Measurements from ENCODE around the gene DNASE2.

The DNASE2 gene

GRCh38 chr19:12888006-12888603, 6.9 kb upstream of the DNASE2 start:
- POLR2A ChIA-PET: no interaction called here
- no peak for DNase-seq (ENCODE audit: extremely low spot score)
- CTCF ChIA-PET: interaction anchor here (0.6 to 2.1 kb wide), 7 partner anchors 11 to 206 kb away, joined by 3 to 14 read pairs (median 4); no protein-coding TSS in a partner anchor

DNA sequence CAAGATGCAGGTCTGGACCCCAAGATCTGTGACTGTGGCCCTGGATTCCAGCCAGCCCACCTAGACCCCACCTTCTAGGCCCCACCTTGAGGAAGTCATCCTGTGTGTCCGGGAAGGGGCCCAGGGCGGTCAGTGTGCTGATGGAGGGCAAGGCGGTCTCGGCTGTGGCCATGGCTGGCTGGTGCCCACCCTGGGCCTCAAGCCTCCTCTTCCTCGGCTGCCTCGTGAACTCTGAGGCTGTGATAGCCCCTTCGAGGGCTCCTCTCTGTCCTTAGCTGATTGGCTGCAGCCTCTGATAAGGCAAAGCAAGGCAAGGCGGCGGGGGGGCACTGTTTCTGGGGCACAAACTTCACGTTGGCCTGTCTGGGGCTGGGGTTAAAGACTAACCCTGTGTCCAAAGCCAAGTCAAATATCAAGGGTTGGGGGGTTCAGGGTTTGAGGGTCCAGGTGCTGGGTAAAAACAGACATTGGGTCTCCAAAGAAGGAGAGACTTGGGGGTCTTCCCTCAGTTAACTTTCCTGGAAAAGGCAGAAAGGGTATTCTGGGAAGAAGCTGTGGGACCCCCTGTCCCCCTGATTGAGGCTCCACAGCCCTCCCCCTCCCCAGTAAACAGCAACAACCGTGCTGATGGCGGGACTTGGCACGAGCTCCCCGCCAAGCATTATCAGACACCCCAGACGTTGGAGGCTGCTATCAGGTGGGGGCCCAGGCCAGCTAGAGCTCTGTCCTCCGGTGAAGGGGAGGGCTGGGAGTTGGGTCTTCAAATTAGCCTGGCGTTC, 5.9 kb upstream of the DNASE2 start, which contains the start of gene KLF1:
TSS of gene KLF1 (minus strand) at position 233 of the 779 bp plus-strand sequence. CDS start at position 172, 61 bp downstream.
- POLR2A ChIA-PET: no interaction called here
- TF ChIP-seq CTCF (IDR thresholded peaks at IDR 0.05; ENCODE audit: control extremely low read depth, extremely low read depth, low read depth, missing control alignments): no peak
- CTCF ChIA-PET: interaction anchor here (0.8 to 2.1 kb wide), 7 partner anchors 11 to 206 kb away, joined by 3 to 14 read pairs (median 5); no protein-coding TSS in a partner anchor
- DNase-seq (ENCODE audit: extremely low spot score): no peak

More at GRCh38 chr19:12888006-12888603, 6.9 kb upstream of the DNASE2 start:
- no peak for TF ChIP-seq CTCF (IDR thresholded peaks at IDR 0.05; ENCODE audit: control extremely low read depth, extremely low read depth, low read depth, missing control alignments)

DNA sequence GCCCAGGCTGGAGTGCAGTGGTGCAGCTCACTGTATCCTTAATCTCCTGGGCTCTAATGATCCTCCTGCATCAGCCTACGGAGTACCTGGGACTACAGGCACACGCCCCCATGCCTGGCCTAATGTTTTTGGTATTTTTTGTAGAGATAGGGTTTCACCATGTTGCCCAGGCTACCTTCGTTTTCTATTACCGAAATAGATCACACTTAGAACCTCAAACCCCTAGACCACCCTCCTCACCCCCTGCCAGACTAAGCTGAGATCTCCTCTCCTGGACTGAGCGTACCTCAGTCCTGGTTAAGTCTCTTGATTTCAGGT, 5.4 kb upstream of the DNASE2 start:
- ChIA-PET CTCF (interaction anchor here (0.8 to 3.1 kb wide), 5 partner anchors 10 to 175 kb away, joined by 3 to 38 read pairs (median 6); no protein-coding TSS in a partner anchor), POLR2A (interaction anchor here (0.6 kb wide), 1 partner anchor 93 kb away, joined by 3 read pairs; no protein-coding TSS in a partner anchor)
- no peak for DNase-seq (ENCODE audit: extremely low spot score)
- TF ChIP-seq CTCF (IDR thresholded peaks at IDR 0.05; ENCODE audit: control extremely low read depth, extremely low read depth, low read depth, missing control alignments): no peak

DNA sequence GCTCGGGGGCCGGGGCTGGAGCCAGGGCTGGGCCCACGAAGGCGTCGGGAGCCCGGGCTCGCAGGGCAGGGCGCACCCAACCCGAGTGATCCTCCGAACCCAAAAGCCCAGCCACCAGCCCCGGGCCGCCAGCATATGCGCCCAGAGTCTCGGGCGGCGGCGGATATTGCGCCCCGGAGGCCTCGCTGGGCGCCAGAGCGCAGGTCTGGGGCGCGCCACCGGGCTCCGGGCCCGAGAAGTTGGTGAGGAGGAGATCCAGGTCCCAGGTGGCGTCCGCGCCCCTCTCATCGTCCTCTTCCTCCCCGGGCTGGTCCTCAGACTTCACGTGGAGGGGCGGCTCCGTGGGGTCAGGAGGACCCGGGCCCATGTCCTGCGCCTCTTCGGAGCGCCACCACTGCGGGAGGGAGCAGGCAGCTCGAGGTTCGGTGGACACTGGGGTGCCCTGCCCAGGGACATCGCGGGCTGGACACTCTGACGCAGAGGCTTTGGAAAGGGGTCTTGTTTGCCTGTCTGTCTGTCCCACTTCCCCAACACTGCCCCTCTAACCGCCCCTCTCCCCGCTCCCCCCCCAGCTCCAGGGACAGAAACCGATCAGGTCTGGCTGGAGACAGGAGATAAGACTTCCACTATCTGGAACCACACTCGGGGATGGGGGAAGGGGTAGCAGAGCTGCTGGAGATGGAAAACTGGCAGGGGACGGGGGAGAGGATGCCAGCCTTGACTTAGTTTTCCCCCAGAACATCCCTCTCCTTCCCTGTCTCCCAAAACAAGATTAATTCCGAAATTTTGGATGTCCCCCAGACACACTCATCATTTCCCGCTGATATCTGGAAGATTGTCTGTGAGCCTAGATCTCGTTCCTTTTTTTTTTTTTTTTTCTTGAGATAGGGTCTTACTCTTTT, 4.8 kb upstream of the DNASE2 start:
- no peak for DNase-seq (ENCODE audit: extremely low spot score)
- no peak for TF ChIP-seq CTCF (IDR thresholded peaks at IDR 0.05; ENCODE audit: control extremely low read depth, extremely low read depth, low read depth, missing control alignments)
- POLR2A ChIA-PET: interaction anchor here (0.6 kb wide), 2 partner anchors 92 to 213 kb away, joined by 3 to 8 read pairs; no protein-coding TSS in a partner anchor
- CTCF ChIA-PET: interaction anchor here (0.8 to 3.1 kb wide), 23 partner anchors 8 to 207 kb away, joined by 3 to 38 read pairs (median 4); partner anchors contain the start of gene FARSA

DNA sequence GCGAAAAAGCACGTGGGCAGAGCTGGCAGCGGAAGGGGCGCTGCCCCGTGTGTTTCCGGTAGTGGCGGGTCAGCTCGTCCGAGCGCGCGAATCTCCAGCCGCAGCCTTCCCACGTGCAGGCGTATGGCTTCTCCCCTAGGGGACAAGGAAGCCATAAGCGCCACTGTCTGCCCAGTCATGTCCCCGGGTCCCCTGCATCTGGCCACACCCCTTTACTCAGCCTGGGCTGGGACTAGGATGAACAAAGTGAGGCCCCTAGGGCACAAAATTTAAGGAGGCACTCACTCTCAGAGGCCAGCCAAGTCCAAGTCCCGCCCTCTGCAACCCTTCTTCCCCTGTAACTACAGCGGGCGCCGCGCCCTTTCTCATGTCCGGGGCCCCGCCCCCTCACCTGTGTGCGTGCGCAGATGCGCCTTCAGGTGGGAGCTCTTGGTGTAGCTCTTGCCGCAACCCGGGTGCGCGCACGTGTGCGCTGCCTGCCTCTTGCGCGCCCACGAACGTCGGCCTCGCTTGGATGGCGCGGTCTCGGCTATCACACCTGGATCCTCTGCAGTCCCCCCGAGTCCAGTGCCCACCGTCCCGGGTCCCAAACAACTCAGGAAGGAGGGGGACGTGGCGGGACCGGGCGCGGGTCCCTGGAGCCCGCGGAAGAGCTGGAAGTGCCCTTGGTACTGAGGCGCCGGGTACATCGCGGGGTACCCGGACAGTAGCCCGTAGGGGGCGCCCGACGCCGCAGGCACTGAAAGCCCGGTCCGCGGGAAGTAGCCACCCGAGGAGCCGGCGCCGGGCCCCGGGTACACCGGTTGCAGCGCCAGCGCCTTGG, 3.9 kb upstream of the DNASE2 start:
- ChIA-PET CTCF (interaction anchor here (0.8 to 3.1 kb wide), 25 partner anchors 9 to 208 kb away, joined by 3 to 38 read pairs (median 3); partner anchors contain the start of gene FARSA), POLR2A (interaction anchor here (0.6 kb wide), 1 partner anchor 212 kb away, joined by 8 read pairs; no protein-coding TSS in a partner anchor)
- DNase-seq (ENCODE audit: extremely low spot score): peak; percentile 80
- TF ChIP-seq CTCF (IDR thresholded peaks at IDR 0.05; ENCODE audit: control extremely low read depth, extremely low read depth, low read depth, missing control alignments): peak; percentile 76

Data from GM10248 (cell line).